ENCODE data around the gene SAP30.
A peak's percentile ranks its signal among the peaks of the same experiment; 100 is the strongest.

The SAP30 gene, protein sequence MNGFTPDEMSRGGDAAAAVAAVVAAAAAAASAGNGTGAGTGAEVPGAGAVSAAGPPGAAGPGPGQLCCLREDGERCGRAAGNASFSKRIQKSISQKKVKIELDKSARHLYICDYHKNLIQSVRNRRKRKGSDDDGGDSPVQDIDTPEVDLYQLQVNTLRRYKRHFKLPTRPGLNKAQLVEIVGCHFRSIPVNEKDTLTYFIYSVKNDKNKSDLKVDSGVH

DNA sequence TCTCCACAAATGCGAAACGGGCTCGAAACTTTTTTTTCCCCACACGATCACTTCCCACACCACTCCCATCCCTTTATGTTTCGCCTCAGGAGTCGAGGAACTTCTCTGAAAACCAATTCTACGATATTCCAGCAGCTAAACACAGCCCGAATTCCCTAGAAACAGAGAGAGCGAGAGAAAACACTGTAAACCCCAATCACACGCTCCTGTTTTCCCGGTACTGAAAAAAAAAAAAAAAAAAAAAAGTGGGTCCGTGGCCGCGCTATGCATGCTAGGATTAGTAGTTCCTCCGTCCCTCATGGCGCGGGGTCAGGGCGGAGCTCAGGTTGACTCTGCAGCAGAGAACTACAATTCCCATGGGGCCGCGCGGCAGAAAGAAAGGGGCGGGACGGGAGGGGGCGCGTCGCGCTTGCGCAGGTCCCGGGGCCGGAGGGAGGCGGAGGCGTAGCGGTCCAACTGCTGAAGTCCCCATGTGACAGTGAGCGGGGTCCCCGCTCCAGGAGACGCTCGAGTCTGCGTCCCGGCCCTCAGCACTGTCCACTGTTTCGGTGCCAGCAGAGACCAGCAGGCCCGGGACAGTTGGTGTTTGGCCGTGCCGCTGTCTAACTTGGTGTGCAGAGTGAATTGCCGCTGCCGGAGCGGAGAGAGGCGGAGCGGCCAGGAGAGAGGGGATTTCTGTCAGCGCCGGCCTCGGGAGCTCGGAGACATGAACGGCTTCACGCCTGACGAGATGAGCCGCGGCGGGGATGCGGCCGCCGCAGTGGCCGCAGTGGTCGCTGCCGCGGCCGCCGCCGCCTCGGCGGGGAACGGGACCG, at the start of gene SAP30:
TSS of gene SAP30 (plus strand) at position 478 of the 815 bp plus-strand sequence. CDS start at position 707, 229 bp downstream.
- peak; percentile 95 for DNase-seq

DNA sequence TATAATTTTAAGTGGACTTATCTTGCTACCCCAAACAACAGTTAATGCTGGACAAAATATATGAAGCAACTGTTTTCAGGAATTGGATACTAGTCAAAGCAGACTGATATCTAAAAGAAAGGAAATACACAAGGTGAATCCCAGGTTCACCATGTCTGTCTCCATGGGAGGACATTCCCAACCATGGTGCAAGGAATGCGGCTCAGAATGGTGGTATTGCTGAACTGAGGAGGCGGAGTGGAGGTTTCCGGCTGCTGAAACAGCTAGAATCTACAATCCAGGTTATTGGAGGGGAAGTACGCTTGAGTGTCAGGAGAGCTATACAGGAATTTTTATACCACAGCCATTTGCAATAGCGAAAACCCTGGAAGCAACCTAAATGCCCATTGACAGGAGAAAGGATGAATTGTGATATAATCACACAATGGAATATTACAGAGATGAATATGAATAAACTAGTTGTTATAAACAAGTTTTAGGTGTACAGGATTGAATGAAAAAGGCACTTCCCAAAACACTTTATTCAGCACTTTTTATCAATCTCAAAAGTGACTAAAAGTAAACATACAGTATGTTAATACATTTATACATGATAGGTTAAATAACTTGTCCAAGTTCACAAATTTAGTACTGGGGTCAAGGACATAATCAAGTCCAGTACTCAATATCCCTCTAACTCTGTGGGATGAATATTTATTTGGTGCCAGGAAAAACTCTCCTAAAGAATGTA, 45.6 kb upstream of the SAP30 start:
- no peak for DNase-seq

DNA sequence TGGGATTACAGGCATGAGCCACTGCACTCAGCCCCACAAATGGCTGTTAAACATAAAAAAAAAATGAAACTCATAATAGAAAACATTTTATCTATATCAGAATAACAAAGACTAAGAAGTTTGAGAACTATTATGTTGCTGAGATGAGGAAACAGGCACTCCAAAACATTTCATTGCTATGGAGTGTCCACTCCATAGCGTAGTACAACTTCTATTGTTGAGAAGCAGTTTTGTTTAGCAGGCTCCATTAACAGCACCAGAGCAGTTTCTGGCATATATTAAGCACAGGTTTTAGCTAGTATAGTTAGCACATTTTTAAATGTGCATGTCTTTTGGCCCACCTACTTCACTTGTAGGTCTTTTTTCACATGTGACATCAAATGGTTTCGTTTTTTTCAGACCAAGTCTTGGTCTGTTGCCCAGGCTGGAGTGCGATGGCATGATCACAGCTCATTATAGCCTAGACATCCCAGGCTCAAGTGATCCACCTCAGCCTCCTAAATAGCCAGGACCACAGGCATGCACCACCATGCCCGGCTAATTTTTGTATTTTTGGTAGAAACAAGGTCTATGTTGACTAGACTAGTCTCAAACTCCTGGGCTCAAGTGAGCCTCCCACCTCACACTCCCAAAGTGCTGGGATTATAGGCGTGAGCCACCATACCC, 42.4 kb upstream of the SAP30 start:
- DNase-seq = no peak

DNA sequence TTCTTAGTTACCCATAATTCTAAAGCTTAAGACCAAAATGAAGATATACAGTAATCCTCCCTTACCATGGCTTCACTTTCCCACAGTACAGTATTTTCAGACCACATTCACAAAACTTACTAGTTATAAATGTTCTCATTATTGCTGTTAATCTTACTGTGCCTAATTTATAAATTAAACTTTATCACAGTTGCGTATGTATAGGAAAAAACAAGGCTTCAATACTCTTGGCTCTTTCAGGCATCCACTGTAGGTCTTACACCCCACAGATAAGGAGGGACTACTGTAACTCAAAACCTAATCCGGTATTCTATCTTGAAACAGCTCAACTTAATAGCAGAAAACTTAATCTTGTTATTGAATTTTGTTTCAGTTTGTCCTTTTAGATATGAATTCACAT, 40.2 kb upstream of the SAP30 start:
- no peak for DNase-seq

DNA sequence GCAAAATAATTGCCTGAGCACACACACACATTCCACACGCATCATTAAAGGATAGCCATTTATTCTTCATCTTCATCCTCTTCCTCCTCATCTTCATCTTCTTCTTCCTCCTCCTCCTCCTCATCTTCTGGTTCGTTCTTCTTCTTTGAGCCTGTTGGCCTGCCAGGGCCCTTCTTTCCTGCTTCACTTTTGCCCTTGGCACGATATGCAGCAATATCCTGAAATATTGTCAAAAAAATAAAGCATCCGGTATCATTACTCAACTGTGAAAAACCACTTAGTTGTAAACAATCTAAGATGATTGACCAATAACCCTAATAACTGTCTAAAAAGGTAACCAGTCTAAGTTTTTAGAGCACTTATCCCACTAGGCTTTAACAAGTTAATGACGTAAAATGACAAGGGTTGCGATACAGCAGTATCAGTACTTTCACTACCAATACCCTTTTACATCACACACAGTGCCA, 38.7 kb upstream of the SAP30 start:
- no peak for DNase-seq

DNA sequence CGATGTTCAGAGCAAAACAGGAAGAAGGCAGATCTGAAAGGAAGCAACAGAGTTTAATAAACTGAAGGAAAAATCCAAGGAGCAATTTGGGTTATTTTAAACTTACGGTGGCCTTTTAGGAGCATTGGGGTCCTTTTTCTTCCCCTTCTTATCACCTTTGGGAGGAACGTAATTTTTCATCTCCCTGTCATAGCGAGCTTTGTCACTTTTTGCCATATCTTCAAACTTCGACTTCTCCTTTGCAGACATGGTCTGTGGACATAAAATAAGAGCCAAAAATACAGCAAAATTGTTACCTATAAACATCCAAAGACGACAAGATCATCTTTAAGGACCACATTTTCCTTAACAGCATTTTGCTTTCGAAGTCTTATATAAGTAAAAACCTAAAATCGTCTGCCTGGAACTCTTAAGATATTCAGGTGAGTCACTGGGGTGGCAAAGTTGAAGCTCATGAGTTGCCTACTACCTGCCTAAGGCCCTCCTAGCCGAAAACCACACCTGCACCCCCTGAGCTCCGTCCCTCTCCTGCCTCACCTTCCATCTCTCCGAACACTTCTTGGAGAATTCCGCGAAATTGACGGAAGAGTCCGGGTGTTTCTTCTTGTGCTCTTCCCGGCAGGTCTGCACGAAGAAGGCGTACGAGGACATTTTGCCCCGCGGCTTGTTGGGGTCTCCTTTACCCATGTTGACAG, 37.6 kb upstream of the SAP30 start:
- peak; percentile 36 for DNase-seq

DNA sequence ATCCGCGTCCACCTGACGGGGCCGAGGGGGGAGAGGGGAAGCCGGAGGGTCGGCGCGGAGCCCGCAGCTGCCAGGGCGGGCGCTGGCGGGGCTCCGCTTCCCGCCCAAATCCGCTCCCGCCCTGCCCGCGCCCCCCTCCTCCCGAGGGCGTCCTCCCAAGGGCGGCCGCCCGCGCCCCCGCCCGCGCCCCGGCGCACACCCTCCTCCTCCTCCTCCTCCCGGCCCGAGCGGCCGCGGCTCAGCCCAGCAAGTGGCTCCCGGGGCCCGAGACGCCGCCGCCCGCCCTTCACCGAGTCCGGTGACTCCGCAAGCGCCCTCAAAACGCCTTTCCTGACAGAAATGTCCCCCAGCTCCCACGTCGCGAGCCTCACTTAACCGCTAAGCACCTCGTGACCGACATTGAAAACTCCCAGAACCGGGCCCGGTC, 37.1 kb upstream of the SAP30 start:
- no peak for DNase-seq

DNA sequence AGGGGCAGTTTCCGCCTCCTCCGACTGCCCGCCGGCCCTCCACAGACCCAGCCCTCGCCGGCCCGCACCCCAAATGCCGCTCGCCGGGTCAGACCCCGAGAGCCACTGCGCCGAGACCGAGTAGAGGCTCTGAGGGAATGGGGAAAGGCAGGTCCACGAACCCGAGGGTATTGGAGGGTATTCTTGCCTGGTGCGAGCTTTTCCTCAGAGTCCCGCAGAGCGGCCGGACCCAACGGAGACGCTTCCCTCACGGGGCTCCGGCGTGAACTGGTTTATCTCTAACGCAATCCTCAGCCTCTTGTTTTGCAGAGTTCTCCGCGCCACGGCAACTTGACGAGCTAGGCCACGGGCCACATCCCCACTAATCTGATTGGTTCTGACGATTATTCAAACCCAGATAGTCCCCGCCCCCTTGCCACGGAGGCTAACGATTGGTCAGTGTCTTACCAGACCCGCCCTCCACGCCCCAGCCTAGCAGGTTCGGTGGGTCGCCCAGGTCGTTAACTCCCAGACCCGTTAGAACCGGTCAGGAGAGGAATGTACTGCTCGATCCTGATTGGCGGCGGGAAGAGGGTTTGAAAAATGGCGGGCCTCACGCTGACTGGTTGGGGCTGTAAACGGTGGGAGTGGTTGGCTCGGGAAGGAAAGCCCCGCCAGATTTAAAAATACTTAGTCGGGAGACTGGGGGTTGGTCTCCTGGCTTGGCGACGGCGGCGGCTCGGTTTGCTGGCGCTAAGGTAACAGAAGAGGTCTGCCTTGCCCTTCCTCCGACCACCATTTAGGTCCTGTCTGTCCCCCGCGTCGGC, 36.5 kb upstream of the SAP30 start, which contains the start of gene HMGB2:
TSS of gene HMGB2 (minus strand) at position 274 of the 806 bp plus-strand sequence. CDS start 709 bp downstream, outside the sequence.
- DNase-seq = peak; percentile 100

DNA sequence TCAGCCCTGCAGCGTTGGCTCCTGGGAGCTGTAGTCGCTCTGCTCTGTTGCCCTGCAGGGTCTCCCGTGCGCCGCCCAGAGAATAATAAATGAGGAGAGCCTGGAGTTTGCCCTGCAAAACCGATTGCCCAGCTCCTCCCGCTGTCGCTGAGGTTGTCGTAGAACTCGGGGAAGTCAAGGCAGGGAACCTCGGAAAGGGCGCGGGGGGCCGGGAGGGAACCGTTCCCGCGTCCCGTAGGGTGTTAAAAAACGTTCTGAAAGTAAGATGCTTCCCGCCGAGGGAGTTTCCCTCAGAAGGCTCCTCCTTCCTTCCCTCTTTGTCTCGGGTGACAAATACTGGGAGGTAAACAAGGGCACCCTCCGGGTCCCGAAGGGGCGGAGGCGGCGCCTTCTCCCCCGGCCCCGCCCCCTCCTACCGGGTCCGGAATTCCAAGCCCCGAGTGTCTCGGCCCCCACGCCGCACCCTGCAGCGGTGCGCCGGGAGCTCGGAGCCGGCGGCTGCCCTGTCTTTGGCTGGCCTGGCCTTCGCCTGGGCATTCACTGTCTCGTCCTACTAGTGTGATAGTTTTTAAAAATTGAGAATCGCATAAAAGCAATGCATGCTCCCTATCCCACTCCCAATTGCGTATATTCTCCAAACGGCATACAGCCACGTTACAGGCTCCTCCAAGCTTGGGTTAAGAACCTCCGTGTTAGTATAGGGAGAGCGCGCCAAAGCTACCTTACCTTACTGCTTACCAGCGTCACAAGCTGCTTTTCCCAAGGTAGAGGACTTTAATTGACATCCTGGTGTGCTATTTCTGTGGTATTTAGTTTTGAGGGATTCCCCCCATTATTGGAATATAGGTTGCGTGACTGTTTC, 35.6 kb upstream of the SAP30 start:
- peak; percentile 78 for DNase-seq

DNA sequence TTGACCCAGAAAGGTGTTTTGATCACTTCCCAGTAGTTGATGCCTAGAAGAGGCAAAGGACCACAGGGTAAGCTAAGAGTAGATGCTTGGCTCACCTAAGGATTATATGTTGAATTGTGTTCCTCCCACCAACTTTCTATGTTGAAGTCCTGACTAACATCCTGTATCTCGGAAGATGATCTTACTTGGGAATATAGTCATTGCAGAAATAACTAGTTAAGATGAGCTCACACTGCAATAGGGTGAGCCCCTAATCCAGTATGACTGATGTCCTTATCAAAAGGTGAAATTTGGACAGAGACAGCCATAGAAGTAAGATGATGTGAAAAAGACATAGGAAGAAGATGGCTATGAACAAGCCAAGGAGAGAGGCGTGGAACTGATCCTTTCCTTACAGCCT, 33.3 kb upstream of the SAP30 start:
- DNase-seq = no peak

DNA sequence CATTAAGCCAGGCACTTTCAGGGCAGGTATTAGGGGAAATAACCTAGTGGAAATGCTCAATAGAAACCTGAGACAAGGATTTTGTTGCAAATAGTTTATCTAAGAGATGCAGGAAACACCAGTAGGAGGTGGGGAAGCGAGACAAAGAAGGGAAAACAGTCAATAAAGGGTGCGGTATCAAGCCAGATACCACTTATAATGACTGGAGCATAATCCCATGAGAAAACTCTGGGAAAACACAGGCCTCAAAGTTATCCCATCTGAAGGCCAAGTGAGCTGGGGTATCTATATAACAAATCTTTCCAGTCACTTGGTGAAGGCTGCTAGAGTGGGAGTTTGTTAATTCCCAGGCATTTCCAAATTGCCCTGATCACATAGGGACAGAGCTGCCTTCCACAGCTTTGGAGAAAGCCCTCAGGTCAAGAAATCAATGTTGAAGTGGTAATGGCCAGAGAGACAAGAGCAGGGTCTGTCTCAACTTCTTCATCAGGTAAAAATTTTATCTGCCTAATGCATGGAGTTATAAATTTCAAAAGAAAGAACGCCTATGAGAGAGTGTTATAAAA, 26.8 kb upstream of the SAP30 start:
- no peak for DNase-seq

DNA sequence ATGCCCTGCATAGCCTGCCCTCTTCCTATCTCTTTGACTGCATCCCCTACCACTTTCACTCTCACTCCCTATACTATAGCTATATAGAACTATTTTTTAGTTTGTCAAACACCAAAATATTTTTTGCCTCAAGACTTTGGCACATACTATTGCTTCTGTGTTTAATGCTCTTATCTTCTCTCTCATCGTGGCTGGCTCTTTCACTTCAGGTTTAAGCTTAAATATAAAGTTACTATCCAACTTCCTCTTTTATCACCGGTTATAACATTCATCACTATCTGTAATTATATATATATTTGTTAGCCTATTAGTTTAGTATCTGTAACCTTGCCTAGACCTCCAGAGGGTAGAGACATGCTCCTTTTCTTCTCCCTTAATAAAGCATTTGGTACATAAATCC, 25.1 kb upstream of the SAP30 start:
- DNase-seq = no peak

DNA sequence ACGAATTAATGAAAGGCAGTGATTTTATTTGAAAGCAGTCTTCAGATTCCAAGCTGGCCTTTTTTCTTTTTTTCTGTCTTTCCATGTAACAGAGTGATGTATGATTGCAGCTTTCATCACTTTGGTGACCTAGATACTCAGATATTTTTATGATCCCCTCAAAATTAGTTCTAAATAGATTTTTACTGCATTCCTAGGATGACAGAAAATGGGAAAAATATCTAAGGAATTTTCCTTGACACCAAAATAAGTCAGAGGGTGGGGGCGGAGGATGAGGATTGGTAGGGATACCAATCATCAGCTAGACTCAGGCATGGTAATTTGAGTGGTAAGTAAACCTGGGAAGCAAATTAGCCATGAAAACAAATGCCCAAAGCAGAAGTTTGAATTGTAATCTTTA, 24.7 kb upstream of the SAP30 start:
- peak; percentile 60 for DNase-seq

DNA sequence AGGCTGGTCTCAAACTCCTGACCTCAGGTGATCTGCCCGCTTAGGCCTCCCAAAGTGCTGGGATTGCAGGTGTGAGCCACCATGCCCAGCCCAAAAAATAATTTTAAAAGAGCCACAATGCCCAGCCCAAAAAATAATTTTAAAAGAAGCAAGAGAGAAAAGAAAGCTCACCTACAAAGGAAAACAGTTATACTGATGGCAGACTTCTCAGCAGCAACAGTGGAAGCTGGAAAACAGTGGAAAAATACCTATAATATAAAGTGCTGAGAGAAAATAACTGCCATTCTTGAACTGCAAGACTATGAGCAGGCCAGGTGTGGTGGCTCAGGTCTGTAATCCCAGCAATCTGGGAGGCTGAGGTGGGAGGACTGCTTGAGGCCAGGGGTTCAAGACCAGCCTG, 23.3 kb upstream of the SAP30 start:
- DNase-seq = no peak

DNA sequence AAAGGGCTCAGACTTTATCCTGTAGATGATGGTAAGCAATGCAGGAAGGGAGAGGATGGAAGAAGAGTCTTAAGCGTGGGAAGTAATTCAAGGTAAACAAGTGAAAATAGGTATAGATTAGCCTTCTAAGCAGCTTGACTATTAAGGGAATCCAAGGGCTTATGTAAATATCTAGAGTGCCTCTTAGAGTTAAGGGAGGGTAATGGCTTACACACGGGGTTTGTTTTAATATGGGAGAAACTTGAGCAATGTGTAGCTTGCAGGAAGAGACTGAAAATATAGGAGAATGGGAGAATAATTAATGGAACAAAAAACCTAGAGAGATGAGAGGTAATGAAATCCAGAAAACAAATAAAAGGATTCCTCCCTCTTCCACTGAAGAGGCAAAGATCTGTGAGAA, 12.8 kb upstream of the SAP30 start:
- no peak for DNase-seq

DNA sequence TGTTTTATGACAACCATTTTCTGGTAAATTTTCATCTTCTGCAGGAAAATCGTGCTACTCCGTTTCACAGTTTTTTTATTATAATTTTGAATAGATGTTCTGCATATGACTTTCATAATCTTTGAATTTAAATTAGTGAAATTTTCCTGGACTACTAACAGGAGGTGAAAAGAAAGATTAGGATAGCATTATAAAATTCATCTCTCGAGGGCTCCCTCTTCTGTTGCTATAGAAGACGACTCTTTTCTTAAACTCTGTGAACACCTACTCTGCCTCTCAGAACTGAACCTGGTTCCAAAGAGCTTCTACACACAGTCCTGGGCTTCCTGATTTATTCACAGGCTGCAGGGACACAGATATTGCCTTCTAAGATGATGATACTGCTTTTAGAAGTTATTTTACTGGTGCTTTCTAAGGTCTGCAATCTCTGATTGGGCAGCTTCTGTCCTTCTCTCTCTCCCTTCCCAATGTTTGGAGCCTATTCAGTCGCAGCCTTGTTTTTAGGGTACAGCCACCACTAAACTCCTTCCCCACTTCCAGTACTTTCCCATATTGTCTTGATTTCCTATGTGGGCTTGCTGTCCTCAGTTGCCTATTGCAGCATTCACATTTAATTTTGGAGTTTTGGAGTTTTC, 10.1 kb upstream of the SAP30 start:
- peak; percentile 14 for DNase-seq

DNA sequence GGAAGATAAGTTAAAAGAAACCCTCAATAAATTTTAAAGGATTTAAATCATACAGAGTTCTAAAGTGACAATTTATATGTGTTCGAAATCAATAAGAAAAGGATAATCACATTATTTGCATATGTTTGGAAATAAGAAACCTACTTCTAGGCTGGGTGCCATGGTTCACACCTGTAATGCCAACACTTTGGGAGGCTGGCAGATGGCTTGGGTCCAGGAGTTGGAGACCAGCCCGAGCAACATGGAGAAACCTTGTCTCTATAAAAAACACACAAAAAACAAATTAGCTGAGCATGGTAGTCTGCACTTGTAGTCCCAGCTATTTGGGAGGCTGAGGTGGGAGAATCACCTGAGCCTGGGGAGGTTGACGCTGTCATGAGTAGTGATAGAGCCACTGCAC, 8.1 kb upstream of the SAP30 start:
- no peak for DNase-seq

DNA sequence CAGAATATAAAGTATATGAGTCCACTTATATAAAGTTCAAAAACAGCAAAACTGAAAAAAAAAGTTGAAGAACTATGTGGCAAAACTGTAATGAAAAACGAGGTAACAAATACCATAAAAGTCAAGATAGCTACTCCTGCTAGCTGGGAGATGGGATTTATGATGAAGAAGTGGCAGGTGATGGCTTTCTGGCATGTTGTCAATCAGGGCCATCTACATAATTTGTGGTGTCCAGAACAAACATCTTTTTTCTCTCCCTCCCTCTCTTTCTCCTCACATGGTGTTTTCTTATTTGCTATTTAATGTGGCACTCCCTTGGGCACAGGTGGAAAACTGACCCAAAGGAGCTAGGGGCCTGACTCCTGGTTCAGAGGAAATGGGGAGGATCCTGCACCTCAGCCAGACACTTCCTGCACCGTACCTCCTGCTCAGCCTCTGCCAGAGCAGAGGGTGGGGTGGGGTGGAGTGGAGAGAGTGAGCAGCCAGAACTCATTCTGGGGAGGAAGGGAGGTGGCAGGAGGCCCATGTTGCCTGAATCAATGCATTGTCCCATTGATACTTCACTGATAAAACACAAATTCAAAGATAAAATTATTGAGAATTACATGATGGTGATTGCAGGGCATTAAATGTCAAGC, 5.3 kb upstream of the SAP30 start:
- DNase-seq = no peak

DNA sequence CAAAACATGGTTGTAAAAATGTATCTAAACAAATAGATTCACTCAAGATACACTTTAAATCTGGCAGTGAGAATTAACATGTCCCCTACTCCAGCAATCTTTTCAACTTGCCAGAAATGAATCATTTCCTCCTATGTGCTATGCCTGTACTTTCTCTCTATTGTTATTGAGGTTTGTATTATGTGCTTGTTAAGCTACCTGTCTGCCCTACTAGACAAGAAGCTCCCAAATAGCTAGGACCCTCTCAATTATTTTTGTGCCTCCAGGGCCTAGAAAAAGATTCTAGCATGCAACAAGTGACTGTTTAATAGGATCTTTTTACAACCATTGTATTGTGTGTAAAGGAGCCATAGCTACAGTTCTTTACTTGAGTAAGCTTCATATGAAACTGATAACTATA, 3.5 kb upstream of the SAP30 start:
- DNase-seq = no peak
